MCF 10A (cell line): Measurements from ENCODE around the gene SERPINB8. TPM values are rescaled to one million over a fixed set of nuclear protein-coding genes. Genes with fewer than 3 reads are reported as not detected.

Experiments
- BruUV-seq: library from RNA; stranded (reverse); fragments of 400-500 nt; replicated peaks from 2 replicates; lab custom pipeline; 2021; lab: Mats Ljungman, UMichigan
- CTCF ChIA-PET: fragments of 300-600 bp; sonication (Branson Sonifier 250); formaldehyde crosslinking; extraction: SDS; loops from one replicate; lab custom pipeline; 2021; ENCODE audit warnings: antibody characterized with exemption, inconsistent platforms; lab: Yijun Ruan, JAX
- POLR2A ChIA-PET: fragments of 300-600, 350-650 bp; sonication (Branson Sonifier 250); formaldehyde crosslinking; extraction: SDS; loops from one replicate; lab custom pipeline; 2020; ENCODE audit warnings: antibody characterized with exemption, inconsistent platforms; lab: Yijun Ruan, JAX
- DNase-seq: peaks from one replicate; pipeline ENCODE4 v3.0.0-alpha.2; 2018; ENCODE audit not compliant: unreplicated experiment
- H3K27ac Mint-ChIP-seq: one replicate; pipeline ENCODE4 v1.8.0; 2022; ENCODE audit warnings: mild to moderate bottlenecking, low read depth, mixed read lengths; ENCODE audit not compliant: unreplicated experiment
- H3K27me3 Mint-ChIP-seq: one replicate; pipeline ENCODE4 v1.8.0; 2022; ENCODE audit warnings: mixed read lengths; ENCODE audit not compliant: insufficient read depth, unreplicated experiment
- H3K36me3 Mint-ChIP-seq: one replicate; pipeline ENCODE4 v1.8.0; 2022; ENCODE audit warnings: mild to moderate bottlenecking, moderate library complexity, mixed read lengths; ENCODE audit not compliant: insufficient read depth, unreplicated experiment
- H3K4me1 Mint-ChIP-seq: one replicate; pipeline ENCODE4 v1.8.0; 2022; ENCODE audit warnings: mixed read lengths; ENCODE audit not compliant: insufficient read depth, unreplicated experiment
- H3K4me3 Mint-ChIP-seq: one replicate; pipeline ENCODE4 v1.8.0; 2022; ENCODE audit warnings: mild to moderate bottlenecking, moderate library complexity, mixed read lengths; ENCODE audit not compliant: unreplicated experiment
- H3K9me3 Mint-ChIP-seq: one replicate; pipeline ENCODE4 v1.8.0; 2022; ENCODE audit warnings: mixed read lengths; ENCODE audit not compliant: unreplicated experiment
- intact Hi-C: fragments of 100-400 bp; cut with micrococcal nuclease; formaldehyde crosslinking; loops from 2 replicates; pipeline ENCODE4 v1.14.1; 2022
- total RNA-seq: library from RNA; stranded (reverse); gene quantifications from 2 replicates; pipeline ENCODE4 v1.2.3, GENCODE V29; 2022
- TF ChIP-seq, protein P1 (sequence below): fragments of 200-600 bp; IDR thresholded peaks from one replicate; pipeline ENCODE4 v1.8.0; 2022; ENCODE audit warnings: antibody characterized with exemption, mild to moderate bottlenecking; ENCODE audit not compliant: unreplicated experiment

The SERPINB8 gene
- total RNA-seq, 1 experiment from 2014 or later, result 58.0 TPM

DNA sequence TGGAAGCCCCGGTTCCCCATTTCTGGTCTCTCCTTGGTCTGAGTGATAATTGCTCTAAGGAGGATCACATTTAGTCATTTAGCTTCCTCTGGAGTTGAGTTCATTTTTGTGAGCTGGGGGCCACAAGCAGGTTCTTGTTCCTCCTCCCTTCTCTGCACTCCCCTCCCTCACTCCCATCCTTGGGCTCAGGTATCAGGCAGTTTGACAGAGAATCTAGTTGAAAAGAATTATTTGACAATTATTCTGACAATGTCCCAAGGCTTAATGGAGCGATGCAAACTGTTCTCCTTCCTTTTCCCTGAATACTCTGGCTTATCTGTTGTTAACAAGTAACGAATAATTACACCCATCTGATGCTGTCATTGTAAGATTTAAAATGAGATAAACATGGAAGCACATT lies 61.5 kb downstream of the SERPINB8 start:
- Mint-ChIP-seq H3K9me3 (no peaks in the 10 kb centered on the region), H3K4me1 (no peaks in the 10 kb centered on the region), H3K4me3 (no peak overlapping the region), H3K27ac (no peak overlapping the region), H3K27me3 (peaks cover 91% of the 10 kb centered on the region), H3K36me3 (no peaks in the 10 kb centered on the region)
- TF ChIP-seq, protein P1, sequence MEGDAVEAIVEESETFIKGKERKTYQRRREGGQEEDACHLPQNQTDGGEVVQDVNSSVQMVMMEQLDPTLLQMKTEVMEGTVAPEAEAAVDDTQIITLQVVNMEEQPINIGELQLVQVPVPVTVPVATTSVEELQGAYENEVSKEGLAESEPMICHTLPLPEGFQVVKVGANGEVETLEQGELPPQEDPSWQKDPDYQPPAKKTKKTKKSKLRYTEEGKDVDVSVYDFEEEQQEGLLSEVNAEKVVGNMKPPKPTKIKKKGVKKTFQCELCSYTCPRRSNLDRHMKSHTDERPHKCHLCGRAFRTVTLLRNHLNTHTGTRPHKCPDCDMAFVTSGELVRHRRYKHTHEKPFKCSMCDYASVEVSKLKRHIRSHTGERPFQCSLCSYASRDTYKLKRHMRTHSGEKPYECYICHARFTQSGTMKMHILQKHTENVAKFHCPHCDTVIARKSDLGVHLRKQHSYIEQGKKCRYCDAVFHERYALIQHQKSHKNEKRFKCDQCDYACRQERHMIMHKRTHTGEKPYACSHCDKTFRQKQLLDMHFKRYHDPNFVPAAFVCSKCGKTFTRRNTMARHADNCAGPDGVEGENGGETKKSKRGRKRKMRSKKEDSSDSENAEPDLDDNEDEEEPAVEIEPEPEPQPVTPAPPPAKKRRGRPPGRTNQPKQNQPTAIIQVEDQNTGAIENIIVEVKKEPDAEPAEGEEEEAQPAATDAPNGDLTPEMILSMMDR, result no peak
- no peak for DNase-seq
- CTCF ChIA-PET, result no interaction called here
- POLR2A ChIA-PET, result no interaction called here
- no TSS peak for BruUV-seq
- intact Hi-C loops, result no loop called here

DNA sequence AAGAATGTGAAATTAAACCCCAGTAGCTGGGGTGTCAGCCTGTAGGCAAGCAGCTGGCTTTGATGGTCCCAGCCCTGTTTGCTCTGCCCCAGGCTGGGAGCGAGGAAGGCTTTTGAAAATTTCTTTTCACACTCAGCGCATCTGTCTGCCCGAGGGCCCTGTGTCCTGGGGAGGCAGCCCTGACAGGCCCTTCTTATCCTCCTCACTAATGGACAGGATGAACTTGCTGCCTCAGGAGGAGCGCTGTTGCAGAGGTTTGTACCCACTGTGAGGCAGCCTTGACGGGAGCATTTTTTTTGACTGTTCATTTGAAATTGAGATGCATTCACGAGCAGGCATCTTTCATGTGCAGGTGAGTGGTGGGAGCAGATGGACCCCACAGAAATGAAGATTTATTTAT lies 62.4 kb downstream of the SERPINB8 start:
- TF ChIP-seq, protein P1, result no peak
- H3K4me3 Mint-ChIP-seq, result no peak overlapping the region
- BruUV-seq, result no TSS peak
- no peaks in the 10 kb centered on the region for H3K36me3 Mint-ChIP-seq
- POLR2A ChIA-PET, result no interaction called here
- CTCF ChIA-PET, result interaction anchor here (0.5 kb wide), 1 partner anchor 377 kb away, joined by 3 read pairs; no protein-coding TSS in a partner anchor
- intact Hi-C loops, result no loop called here
- no peaks in the 10 kb centered on the region for H3K4me1 Mint-ChIP-seq
- no peak for DNase-seq
- H3K27ac Mint-ChIP-seq, result no peak overlapping the region
- peaks cover 91% of the 10 kb centered on the region for H3K27me3 Mint-ChIP-seq
- H3K9me3 Mint-ChIP-seq, result no peaks in the 10 kb centered on the region

DNA sequence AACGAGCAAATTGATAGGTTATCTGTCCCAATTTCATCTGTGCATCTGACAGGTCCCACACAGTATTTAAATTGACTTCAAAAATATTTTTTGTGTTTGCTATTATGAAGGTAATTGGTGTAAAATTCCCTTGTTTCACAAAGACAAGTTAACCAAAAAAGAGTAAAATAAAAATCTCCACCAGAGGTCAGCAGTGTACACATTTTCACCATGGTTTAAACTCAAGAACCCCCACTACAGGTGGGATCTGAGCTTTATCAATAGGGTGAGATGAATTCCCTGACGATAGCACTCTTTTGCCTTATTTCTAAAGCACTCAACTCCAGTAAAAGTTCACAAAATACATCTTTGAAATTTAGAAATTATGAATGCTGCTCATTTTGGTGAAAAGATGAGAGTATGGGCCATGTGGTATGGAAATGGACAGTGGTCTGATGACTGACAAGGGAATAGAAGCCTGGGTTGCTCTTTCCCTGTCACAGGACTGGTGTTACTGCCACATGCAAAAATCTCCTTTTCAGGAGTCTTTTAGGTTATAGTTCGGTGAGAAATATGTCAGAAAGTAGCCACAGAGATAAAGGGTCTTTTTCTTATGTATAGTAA lies 68.0 kb downstream of the SERPINB8 start:
- intact Hi-C loops, result no loop called here
- H3K27ac Mint-ChIP-seq, result no peak overlapping the region
- no peaks in the 10 kb centered on the region for H3K4me1 Mint-ChIP-seq
- no peak overlapping the region for H3K4me3 Mint-ChIP-seq
- H3K27me3 Mint-ChIP-seq, result peaks cover 63% of the 10 kb centered on the region
- no TSS peak for BruUV-seq
- no peaks in the 10 kb centered on the region for H3K9me3 Mint-ChIP-seq
- TF ChIP-seq, protein P1, result peak; percentile 52
- H3K36me3 Mint-ChIP-seq, result no peaks in the 10 kb centered on the region
- ChIA-PET CTCF (interaction anchor here (0.6 to 1.9 kb wide), 23 partner anchors 8 to 1942 kb away, joined by 3 to 7 read pairs (median 4); no protein-coding TSS in a partner anchor), POLR2A (no interaction called here)
- DNase-seq, result peak; percentile 46

Other genes with a start within 250 kb of the SERPINB8 start
- gene SERPINB7, start 194.7 kb upstream of the SERPINB8 start, total RNA-seq, result 2.6 and 3.0 TPM in 2 replicates
- 0.47 and 0.82 TPM in 2 replicates for gene SERPINB2, start 82.4 kb upstream of the SERPINB8 start, total RNA-seq
- gene SERPINB10, start 62.1 kb upstream of the SERPINB8 start, total RNA-seq, result not detected in 2 replicates
- gene HMSD, start 20.8 kb upstream of the SERPINB8 start, total RNA-seq, result not detected in 2 replicates
- gene LINC00305, start 179.0 kb downstream of the SERPINB8 start, total RNA-seq, result not detected in 2 replicates